Peyer's patch (tissue), 4 donors: Measurements from ENCODE around the gene BCAR1. TPM values are rescaled to one million over a fixed set of nuclear protein-coding genes. Genes with fewer than 3 reads are reported as not detected.

Experiments
- DNase-seq, 3 donors: peaks; one replicate each; pipeline ENCODE4 v3.0.0-alpha.2; 2017 to 2019
- H3K27ac ChIP-seq, 4 donors: fragments of 200-600 bp; sonication (generic); one replicate each; pipeline ENCODE4 v1.5.1; 2016 to 2019
- H3K27me3 ChIP-seq, 2 donors: fragments of 200-600 bp; sonication (generic); one replicate each; pipeline ENCODE4 v1.5.1; 2019
- H3K36me3 ChIP-seq, 3 donors: fragments of 200-600 bp; sonication (generic); one replicate each; pipeline ENCODE4 v1.5.1; 2016 to 2019
- H3K4me1 ChIP-seq, 4 donors: fragments of 200-600 bp; sonication (generic); one replicate each; pipeline ENCODE4 v1.5.1; 2016 to 2019
- H3K4me3 ChIP-seq, 4 donors: fragments of 200-600 bp; sonication (generic); 1 replicate in 3 of 4; 2 replicates in 1 of 4; pipeline ENCODE4 v1.5.1; 2016 to 2019; ENCODE audit warnings: mild to moderate bottlenecking in 1 of 4
- H3K9me3 ChIP-seq, 4 donors: fragments of 200-600 bp; sonication (generic); one replicate each; pipeline ENCODE4 v1.5.1; 2016 to 2019; ENCODE audit warnings: mild to moderate bottlenecking in 1 of 4
- POLR2A ChIP-seq, 2 donors: fragments of 450-650 bp; IDR thresholded peaks; one replicate each; pipeline ENCODE4 v1.5.1; 2017; ENCODE audit warnings: antibody characterized with exemption in 2 of 2, mild to moderate bottlenecking in 2 of 2, moderate library complexity in 2 of 2
- total RNA-seq, 4 donors: library from RNA; depleted of rRNA; stranded (reverse); fragments of >200 nt; gene quantifications; one replicate each; pipeline ENCODE4 v1.1.0, GENCODE V29; 2016
- TF ChIP-seq, protein P1 (sequence below), 6 experiments: fragments of 450-650 bp in 4 of 6; fragments of 200-600 bp in 2 of 6; sonication (generic) in 1 of 6; IDR thresholded peaks; one replicate each; pipeline ENCODE4 v1.5.1; 2017 to 2019; ENCODE audit warnings: antibody characterized with exemption in 6 of 6, mild to moderate bottlenecking in 3 of 6, moderate library complexity in 1 of 6

The BCAR1 gene
- total RNA-seq, 4 donors from 2014 or later: 77.6 to 251 (median 206) TPM

GRCh38 chr16:75234856-75235696 lies 16.3 kb downstream of the BCAR1 start:
- no peak overlapping the region for H3K27ac ChIP-seq
- TF ChIP-seq, protein P1, sequence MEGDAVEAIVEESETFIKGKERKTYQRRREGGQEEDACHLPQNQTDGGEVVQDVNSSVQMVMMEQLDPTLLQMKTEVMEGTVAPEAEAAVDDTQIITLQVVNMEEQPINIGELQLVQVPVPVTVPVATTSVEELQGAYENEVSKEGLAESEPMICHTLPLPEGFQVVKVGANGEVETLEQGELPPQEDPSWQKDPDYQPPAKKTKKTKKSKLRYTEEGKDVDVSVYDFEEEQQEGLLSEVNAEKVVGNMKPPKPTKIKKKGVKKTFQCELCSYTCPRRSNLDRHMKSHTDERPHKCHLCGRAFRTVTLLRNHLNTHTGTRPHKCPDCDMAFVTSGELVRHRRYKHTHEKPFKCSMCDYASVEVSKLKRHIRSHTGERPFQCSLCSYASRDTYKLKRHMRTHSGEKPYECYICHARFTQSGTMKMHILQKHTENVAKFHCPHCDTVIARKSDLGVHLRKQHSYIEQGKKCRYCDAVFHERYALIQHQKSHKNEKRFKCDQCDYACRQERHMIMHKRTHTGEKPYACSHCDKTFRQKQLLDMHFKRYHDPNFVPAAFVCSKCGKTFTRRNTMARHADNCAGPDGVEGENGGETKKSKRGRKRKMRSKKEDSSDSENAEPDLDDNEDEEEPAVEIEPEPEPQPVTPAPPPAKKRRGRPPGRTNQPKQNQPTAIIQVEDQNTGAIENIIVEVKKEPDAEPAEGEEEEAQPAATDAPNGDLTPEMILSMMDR (IDR thresholded peaks at IDR 0.05): no peak
- TF ChIP-seq POLR2A (IDR thresholded peaks at IDR 0.05): no peak
- no peak for DNase-seq
- no peak overlapping the region for H3K4me3 ChIP-seq
- no peaks in the 10 kb centered on the region for H3K27me3 ChIP-seq
- no peaks in the 10 kb centered on the region for H3K9me3 ChIP-seq
- peaks cover 0 to 38% (median 0%) of the 10 kb centered on the region in 4 donors for H3K4me1 ChIP-seq
- peaks cover 0 to 87% (median 0%) of the 10 kb centered on the region in 3 donors for H3K36me3 ChIP-seq

GRCh38 chr16:75233611-75233938 lies 17.8 kb downstream of the BCAR1 start:
- peaks cover 0 to 26% (median 0%) of the 10 kb centered on the region in 4 donors for H3K4me1 ChIP-seq
- no peak for TF ChIP-seq POLR2A (IDR thresholded peaks at IDR 0.05)
- TF ChIP-seq, protein P1 (IDR thresholded peaks at IDR 0.05): no peak
- H3K9me3 ChIP-seq: no peaks in the 10 kb centered on the region
- no peaks in the 10 kb centered on the region for H3K27me3 ChIP-seq
- peak overlapping the region in 1 of 4 donors; percentile 15 for H3K27ac ChIP-seq
- DNase-seq: no peak
- no peak overlapping the region for H3K4me3 ChIP-seq
- peaks cover 0 to 94% (median 0%) of the 10 kb centered on the region in 3 donors for H3K36me3 ChIP-seq

DNA sequence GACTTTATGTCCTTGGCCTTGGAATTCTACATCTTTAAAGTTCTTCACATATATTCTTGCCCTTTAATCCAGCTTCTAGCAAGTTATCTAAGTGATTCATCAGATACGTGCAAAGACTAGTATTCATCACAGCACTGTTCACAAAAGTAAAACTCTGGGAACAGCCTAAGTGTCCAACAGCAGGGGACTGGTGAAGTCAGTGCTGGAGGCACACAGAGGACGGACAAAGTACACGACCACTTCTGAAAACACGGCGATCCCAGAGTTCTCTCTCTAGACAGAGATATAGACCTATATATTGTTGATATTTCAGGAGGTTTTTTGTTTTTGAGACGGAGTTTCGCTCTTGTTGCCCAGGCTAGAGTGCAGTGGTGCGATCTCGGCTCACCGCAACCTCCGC lies 19.9 kb downstream of the BCAR1 start:
- Histone ChIP-seq H3K27me3 (no peaks in the 10 kb centered on the region), H3K36me3 (peaks cover 0 to 83% (median 0%) of the 10 kb centered on the region in 3 donors), H3K27ac (no peak overlapping the region), H3K4me1 (peaks cover 0 to 15% (median 0%) of the 10 kb centered on the region in 4 donors), H3K9me3 (no peaks in the 10 kb centered on the region), H3K4me3 (no peak overlapping the region)
- TF ChIP-seq, protein P1 (IDR thresholded peaks at IDR 0.05): no peak
- no peak for DNase-seq

DNA sequence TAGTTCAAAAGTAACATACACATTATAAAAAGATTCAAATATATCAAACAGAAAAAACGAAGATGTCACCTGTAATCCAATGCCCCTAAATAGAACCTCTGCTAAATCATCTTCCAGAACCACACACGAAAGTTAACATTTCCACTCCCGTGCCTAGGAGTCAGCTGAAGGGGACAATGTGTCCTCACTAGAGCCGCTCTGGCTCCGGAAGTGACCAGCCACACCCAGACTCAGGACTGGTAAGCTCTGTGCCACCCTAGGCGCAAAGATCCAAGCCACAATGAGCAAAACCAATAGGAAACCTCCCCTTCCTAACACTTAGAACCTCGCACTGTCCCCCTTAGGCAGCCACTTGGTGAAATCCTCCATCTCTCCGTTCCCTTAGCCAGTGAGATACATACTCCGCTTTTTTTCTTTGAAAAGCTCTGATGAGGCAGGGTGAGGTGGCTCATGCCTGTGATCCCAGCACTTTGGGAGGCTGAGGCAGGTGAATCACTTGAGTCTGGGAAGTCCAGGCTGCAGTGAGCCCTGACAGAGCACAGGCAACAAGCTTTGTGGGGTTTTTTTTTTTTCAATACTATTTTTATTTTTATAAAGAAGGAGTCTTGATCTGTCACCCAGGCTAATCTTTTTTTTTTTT lies 20.8 kb downstream of the BCAR1 start:
- H3K27ac ChIP-seq: no peak overlapping the region
- no peak for TF ChIP-seq POLR2A (IDR thresholded peaks at IDR 0.05)
- TF ChIP-seq, protein P1 (IDR thresholded peaks at IDR 0.05): no peak
- H3K36me3 ChIP-seq: peaks cover 0 to 74% (median 0%) of the 10 kb centered on the region in 3 donors
- H3K9me3 ChIP-seq: no peaks in the 10 kb centered on the region
- DNase-seq: no peak
- no peaks in the 10 kb centered on the region for H3K27me3 ChIP-seq
- peaks cover 0 to 15% (median 0%) of the 10 kb centered on the region in 4 donors for H3K4me1 ChIP-seq
- no peak overlapping the region for H3K4me3 ChIP-seq

DNA sequence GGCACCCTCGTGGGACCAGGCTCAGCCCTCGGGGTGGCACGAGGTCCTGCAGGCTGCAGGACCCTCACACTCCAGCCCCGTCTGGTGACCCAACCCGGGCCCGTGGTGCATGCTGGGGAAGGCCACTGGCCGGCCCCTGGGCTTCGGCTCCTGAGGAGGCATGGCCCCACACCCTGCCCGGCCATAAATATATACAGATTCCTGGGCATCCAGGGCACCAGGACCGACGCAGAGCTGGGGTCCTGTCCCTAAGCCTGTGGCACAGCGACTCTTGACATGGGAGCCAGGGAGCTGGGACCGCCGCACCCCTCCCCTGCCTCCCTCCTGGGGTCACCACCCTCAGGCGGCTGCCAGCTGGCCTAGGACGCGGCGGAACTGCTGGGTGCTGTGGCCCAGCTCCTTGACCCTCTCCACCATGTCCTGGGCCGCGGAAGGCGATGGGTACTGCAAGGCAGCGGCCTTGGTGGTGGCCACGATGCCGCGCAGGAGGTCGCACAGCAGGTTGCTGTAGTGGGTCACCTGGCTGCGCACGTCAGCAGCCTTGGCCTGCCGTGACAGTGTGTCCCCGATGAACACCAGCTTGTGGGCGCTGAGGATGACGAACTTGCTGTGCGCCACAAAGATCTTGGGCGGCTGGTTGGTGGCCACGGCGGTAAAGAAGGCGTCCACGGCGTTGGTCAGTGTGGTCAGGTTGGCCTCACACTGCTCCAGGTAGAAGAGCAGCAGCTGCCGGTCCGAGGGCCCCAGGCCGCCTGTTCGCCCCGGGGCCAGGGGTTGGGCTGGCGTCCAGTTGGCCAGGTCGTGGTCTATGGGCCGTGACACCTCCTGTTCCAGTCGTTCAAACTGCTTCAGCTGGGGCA lies 22.0 kb downstream of the BCAR1 start:
- TF ChIP-seq, protein P1 (IDR thresholded peaks at IDR 0.05): no peak
- no peak for TF ChIP-seq POLR2A (IDR thresholded peaks at IDR 0.05)
- H3K9me3 ChIP-seq: no peaks in the 10 kb centered on the region
- no peaks in the 10 kb centered on the region for H3K27me3 ChIP-seq
- H3K4me3 ChIP-seq: no peak overlapping the region
- DNase-seq: no peak
- H3K36me3 ChIP-seq: peaks cover 0 to 62% (median 0%) of the 10 kb centered on the region in 3 donors
- H3K27ac ChIP-seq: no peak overlapping the region
- peaks cover 0 to 10% (median 0%) of the 10 kb centered on the region in 4 donors for H3K4me1 ChIP-seq
